Type B pancreatic cell (in vitro differentiated cells): ENCODE measurements around the gene TNRC6C. TPM values are rescaled to one million over a fixed set of nuclear protein-coding genes. Genes with fewer than 3 reads are reported as not detected.

Source experiments
- DNase-seq: peaks from one replicate; pipeline ENCODE4 v3.0.0; 2021; ENCODE audit warnings: mixed read lengths; ENCODE audit not compliant: unreplicated experiment; ENCODE audit errors: extremely low spot score
- H3K27ac Mint-ChIP-seq: 2 replicates; pipeline ENCODE4 v1.8.0; 2021; ENCODE audit warnings: mild to moderate bottlenecking, mixed read lengths
- H3K27me3 Mint-ChIP-seq: 2 replicates; pipeline ENCODE4 v1.8.0; 2021; ENCODE audit warnings: mixed read lengths
- H3K36me3 Mint-ChIP-seq: 2 replicates; pipeline ENCODE4 v1.8.0; 2021; ENCODE audit warnings: mixed read lengths
- H3K4me1 Mint-ChIP-seq: one replicate; pipeline ENCODE4 v1.8.0; 2021; ENCODE audit warnings: mixed read lengths; ENCODE audit not compliant: unreplicated experiment
- H3K4me3 Mint-ChIP-seq: 2 replicates; pipeline ENCODE4 v1.8.0; 2021; ENCODE audit warnings: mild to moderate bottlenecking, mixed read lengths
- H3K9me3 Mint-ChIP-seq: 2 replicates; pipeline ENCODE4 v1.8.0; 2021; ENCODE audit warnings: mixed read lengths
- CTCF ChIP-seq: fragments of 200-600 bp; sonication (generic); conservative IDR thresholded peaks from 2 replicates; pipeline ENCODE4 v1.5.0; 2021; ENCODE audit warnings: antibody characterized with exemption, mild to moderate bottlenecking
- total RNA-seq: library from RNA; stranded (reverse); gene quantifications from 2 replicates; pipeline ENCODE4 v1.2.1, GENCODE V29; 2021; ENCODE audit warnings: low replicate concordance

TNRC6C gene
- total RNA-seq, 1 donor from 2014 or later = 36.7 TPM

- no peak for TF ChIP-seq CTCF
- DNase-seq = no peak
- H3K4me1 Mint-ChIP-seq = no peaks in the 10 kb centered on the region
- H3K27me3 Mint-ChIP-seq = no peaks in the 10 kb centered on the region
- H3K27ac Mint-ChIP-seq = no peak overlapping the region
- H3K36me3 Mint-ChIP-seq = peaks cover 6% of the 10 kb centered on the region
- no peak overlapping the region for H3K4me3 Mint-ChIP-seq
- H3K9me3 Mint-ChIP-seq = no peaks in the 10 kb centered on the region
Measured at GRCh38 chr17:78118801-78119241, 160.3 kb downstream of the TNRC6C start.

DNA sequence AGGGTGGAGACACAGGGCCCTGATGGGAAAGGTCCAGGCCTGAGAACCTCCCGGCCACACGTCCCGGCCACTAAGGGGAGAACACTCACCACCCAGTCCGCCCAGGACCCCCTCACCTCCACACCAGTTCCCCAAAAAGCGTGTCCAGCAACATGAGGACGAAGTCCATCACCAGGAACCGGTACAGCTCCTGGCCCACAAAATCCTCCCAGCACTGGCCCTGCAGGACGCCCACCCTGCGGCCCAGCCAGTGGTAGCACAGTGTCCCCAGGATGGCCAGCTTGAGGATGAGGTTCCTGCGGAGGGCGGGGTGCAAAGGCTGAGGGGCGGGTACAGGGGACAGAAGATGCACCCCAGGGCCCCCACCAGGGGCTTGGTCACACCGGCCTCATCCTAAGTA, 162.0 kb downstream of the TNRC6C start:
- Mint-ChIP-seq H3K27me3 (no peaks in the 10 kb centered on the region), H3K4me1 (no peaks in the 10 kb centered on the region), H3K9me3 (no peaks in the 10 kb centered on the region), H3K27ac (no peak overlapping the region), H3K4me3 (no peak overlapping the region), H3K36me3 (peaks cover 7% of the 10 kb centered on the region)
- no peak for TF ChIP-seq CTCF
- DNase-seq = no peak

DNA sequence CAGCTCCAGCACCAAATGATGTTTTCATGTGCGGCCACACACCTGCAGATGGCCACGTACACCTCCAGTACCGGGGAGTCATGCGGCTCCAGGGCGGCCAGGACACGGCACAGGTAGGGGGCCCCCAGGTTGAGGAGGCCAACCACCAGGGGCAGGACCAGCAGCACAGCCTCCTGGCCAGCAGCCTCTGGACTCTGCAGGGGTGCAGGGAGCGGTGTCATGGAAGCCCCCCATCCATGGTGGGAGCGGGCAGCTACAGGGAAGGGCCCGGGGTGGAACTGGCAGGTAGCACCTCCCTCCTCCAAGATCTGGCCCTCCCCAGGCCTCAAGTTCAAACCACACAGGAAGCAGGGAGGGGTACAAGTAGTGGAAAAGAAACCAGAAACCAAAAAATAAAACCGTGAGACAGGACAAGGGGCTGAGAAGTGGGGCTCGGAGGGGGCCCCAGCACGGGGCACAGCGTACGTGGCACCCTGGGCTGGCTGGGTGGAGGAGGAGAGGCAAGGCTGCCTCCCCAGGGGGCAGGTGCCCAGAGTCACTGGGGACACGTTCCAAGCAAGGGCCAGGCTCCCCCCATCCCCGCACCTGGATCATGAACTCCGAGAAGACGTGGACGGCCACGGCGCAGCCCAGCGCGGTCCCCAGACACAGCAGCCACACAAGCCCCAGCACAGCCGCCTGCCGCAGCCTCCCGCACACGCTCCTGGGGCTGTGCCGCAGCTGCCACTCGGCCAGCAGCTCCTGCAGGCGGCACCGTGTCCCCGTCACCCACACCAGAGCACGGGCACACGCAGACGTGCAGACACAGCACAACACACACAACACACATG, 162.7 kb downstream of the TNRC6C start:
- Mint-ChIP-seq H3K27ac (no peak overlapping the region), H3K9me3 (no peaks in the 10 kb centered on the region), H3K4me1 (no peaks in the 10 kb centered on the region), H3K27me3 (no peaks in the 10 kb centered on the region), H3K36me3 (peaks cover 7% of the 10 kb centered on the region), H3K4me3 (no peak overlapping the region)
- TF ChIP-seq CTCF = no peak
- no peak for DNase-seq

GRCh38 chr17:78121801-78122215, 163.3 kb downstream of the TNRC6C start:
- peaks cover 7% of the 10 kb centered on the region for H3K36me3 Mint-ChIP-seq
- TF ChIP-seq CTCF = no peak
- H3K27me3 Mint-ChIP-seq = no peaks in the 10 kb centered on the region
- no peaks in the 10 kb centered on the region for H3K4me1 Mint-ChIP-seq
- H3K4me3 Mint-ChIP-seq = no peak overlapping the region
- no peaks in the 10 kb centered on the region for H3K9me3 Mint-ChIP-seq
- no peak for DNase-seq
- no peak overlapping the region for H3K27ac Mint-ChIP-seq

- Mint-ChIP-seq H3K27ac (no peak overlapping the region), H3K9me3 (no peaks in the 10 kb centered on the region), H3K4me1 (peaks cover 4% of the 10 kb centered on the region), H3K27me3 (no peaks in the 10 kb centered on the region), H3K4me3 (no peak overlapping the region), H3K36me3 (peaks cover 7% of the 10 kb centered on the region)
- TF ChIP-seq CTCF = no peak
- DNase-seq = no peak
Measured at GRCh38 chr17:78122216-78122930, 163.9 kb downstream of the TNRC6C start.
